22Rv1 (cell line): Measurements from ENCODE around the gene TBX10.

Experiments
- ZFX ChIP-seq: fragments of 450-650 bp; IDR thresholded peaks from 2 replicates; pipeline ENCODE4 v1.6.1; 2017; ENCODE audit warnings: antibody characterized with exemption, borderline replicate concordance
- TF ChIP-seq, protein P1 (sequence below): fragments of 450-650 bp; IDR thresholded peaks from 2 replicates; pipeline ENCODE4 v1.5.1; 2017; ENCODE audit warnings: mild to moderate bottlenecking

DNA sequence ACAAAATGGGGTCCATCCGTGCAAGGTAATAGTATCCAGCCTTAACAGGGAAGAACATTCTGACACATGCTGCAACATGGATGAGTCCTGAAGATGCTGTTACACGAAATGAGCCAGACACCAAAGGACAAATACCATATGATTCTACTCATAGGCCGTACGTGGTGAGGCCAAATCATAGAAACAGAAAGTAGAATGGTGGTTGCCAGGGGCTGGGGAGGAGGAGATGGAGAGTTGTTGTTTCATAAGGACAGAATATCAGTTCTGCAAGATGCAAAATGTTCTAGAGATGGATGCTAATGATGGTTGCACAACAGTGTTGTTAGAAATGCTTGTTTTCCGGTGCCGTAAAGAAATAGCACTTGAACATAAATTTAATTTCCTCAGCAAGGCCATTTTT, 2.6 kb downstream of the TBX10 start:
- TF ChIP-seq, protein P1, sequence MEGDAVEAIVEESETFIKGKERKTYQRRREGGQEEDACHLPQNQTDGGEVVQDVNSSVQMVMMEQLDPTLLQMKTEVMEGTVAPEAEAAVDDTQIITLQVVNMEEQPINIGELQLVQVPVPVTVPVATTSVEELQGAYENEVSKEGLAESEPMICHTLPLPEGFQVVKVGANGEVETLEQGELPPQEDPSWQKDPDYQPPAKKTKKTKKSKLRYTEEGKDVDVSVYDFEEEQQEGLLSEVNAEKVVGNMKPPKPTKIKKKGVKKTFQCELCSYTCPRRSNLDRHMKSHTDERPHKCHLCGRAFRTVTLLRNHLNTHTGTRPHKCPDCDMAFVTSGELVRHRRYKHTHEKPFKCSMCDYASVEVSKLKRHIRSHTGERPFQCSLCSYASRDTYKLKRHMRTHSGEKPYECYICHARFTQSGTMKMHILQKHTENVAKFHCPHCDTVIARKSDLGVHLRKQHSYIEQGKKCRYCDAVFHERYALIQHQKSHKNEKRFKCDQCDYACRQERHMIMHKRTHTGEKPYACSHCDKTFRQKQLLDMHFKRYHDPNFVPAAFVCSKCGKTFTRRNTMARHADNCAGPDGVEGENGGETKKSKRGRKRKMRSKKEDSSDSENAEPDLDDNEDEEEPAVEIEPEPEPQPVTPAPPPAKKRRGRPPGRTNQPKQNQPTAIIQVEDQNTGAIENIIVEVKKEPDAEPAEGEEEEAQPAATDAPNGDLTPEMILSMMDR: no peak
- TF ChIP-seq ZFX: no peak
